SK-N-SH (cell line): ENCODE results near the gene PIP5K1C. TPM values are rescaled to one million over a fixed set of nuclear protein-coding genes. Genes with fewer than 3 reads are reported as not detected.

ENCODE experiments used
- CTCF ChIA-PET: fragments of 300-600, 350-600 bp; formaldehyde crosslinking; extraction: SDS; loops from one replicate; lab custom pipeline; 2021; lab: Yijun Ruan, JAX
- POLR2A ChIA-PET: fragments of 350-600 bp; sonication (Branson Sonifier 250); formaldehyde crosslinking; extraction: SDS; loops from one replicate; lab custom pipeline; 2020; ENCODE audit warnings: antibody characterized with exemption, inconsistent platforms; lab: Yijun Ruan, JAX
- DNase-seq: peaks from one replicate; pipeline ENCODE4 v3.0.0; 2012
- H2AFZ ChIP-seq: fragments of 200-600 bp; sonication (generic); 2 replicates; pipeline ENCODE4 v1.8.1; 2016; ENCODE audit warnings: antibody characterized with exemption, mild to moderate bottlenecking, low read depth
- H3F3A ChIP-seq: fragments of 200-600 bp; sonication (generic); replicated peaks from 2 replicates; pipeline ENCODE3; 2016; ENCODE audit warnings: antibody characterized with exemption, mild to moderate bottlenecking; ENCODE audit not compliant: insufficient read depth
- H3K27ac ChIP-seq, 2 experiments: fragments of 200-500 bp in 1 of 2; fragments of 200-600 bp in 1 of 2; sonication (Bioruptor generic) in 1 of 2; sonication (generic), shearing (Covaris generic) in 1 of 2; 2 replicates each; pipeline versions ENCODE4 v1.5.1 to v1.6.1; 2014 to 2016; ENCODE audit warnings: low read depth in 2 of 2, inconsistent platforms in 1 of 2, low read length in 1 of 2, mild to moderate bottlenecking in 1 of 2, mixed read lengths in 1 of 2
- H3K27me3 ChIP-seq: fragments of 200-600 bp; sonication (generic), shearing (Covaris generic); 2 replicates; pipeline ENCODE4 v1.6.1; 2016; ENCODE audit warnings: mixed run types; ENCODE audit not compliant: insufficient read depth
- H3K36me3 ChIP-seq, 2 experiments: fragments of 200-500 bp in 1 of 2; fragments of 200-600 bp in 1 of 2; sonication (Bioruptor generic) in 1 of 2; sonication (generic) in 1 of 2; replicated peaks in 1 of 2; 2 replicates each; pipeline versions ENCODE3 to v1.5.1; 2014 to 2016; ENCODE audit warnings: low read length in 1 of 2, mild to moderate bottlenecking in 1 of 2; ENCODE audit not compliant: insufficient read depth in 2 of 2, control insufficient read depth in 1 of 2
- H3K4me1 ChIP-seq, 2 experiments: fragments of 200-500 bp in 1 of 2; fragments of 200-600 bp in 1 of 2; sonication (Bioruptor generic) in 1 of 2; sonication (generic), shearing (Covaris generic) in 1 of 2; 2 replicates each; pipeline versions ENCODE4 v1.5.1 to v1.6.1; 2014 to 2016; ENCODE audit warnings: low read depth in 1 of 2, low read length in 1 of 2, mixed run types in 1 of 2; ENCODE audit not compliant: insufficient read depth in 2 of 2, control insufficient read depth in 1 of 2
- H3K4me2 ChIP-seq: fragments of 200-600 bp; sonication (generic), shearing (Covaris generic); 2 replicates; pipeline ENCODE4 v1.6.1; 2017; ENCODE audit warnings: mixed run types
- H3K4me3 ChIP-seq, 2 experiments: fragments of 200-500 bp in 1 of 2; fragments of 200-600 bp in 1 of 2; sonication (Bioruptor generic) in 1 of 2; sonication (generic), shearing (Covaris generic) in 1 of 2; 2 replicates each; pipeline versions ENCODE4 v1.5.1 to v1.8.1; 2014 to 2016; ENCODE audit warnings: low read depth in 2 of 2, inconsistent platforms in 1 of 2, low read length in 1 of 2, mild to moderate bottlenecking in 1 of 2, mixed read lengths in 1 of 2, moderate library complexity in 1 of 2
- H3K79me2 ChIP-seq: fragments of 200-600 bp; sonication (generic); 2 replicates; pipeline ENCODE4 v1.8.1; 2017; ENCODE audit warnings: mild to moderate bottlenecking; ENCODE audit not compliant: insufficient read depth
- H3K9ac ChIP-seq: fragments of 200-600 bp; sonication (generic); 2 replicates; pipeline ENCODE4 v1.6.1; 2017; ENCODE audit warnings: mixed run types
- H3K9me2 ChIP-seq: fragments of 200-600 bp; sonication (generic); 2 replicates; pipeline ENCODE4 v1.6.1; 2017; ENCODE audit warnings: mixed run types
- H3K9me3 ChIP-seq: fragments of 200-600 bp; sonication (generic); 2 replicates; pipeline ENCODE4 v1.6.1; 2017; ENCODE audit warnings: mixed run types, mild to moderate bottlenecking, moderate library complexity
- H4K20me1 ChIP-seq: fragments of 200-600 bp; sonication (generic); 2 replicates; pipeline ENCODE4 v1.6.1; 2017; ENCODE audit warnings: mild to moderate bottlenecking, mixed run types; ENCODE audit not compliant: insufficient read depth
- ELF1 ChIP-seq: IDR thresholded peaks from 2 replicates; pipeline ENCODE4 v1.4.0; 2012
- EZH2phosphoT487 ChIP-seq: fragments of 200-600 bp; sonication (generic); IDR thresholded peaks from 2 replicates; pipeline ENCODE4 v1.6.1; 2017; ENCODE audit warnings: low read depth, mixed run types, mild to moderate bottlenecking, antibody characterized with exemption, moderate library complexity, borderline replicate concordance
- FOXJ3 ChIP-seq: sonication (generic); formaldehyde crosslinking; IDR thresholded peaks from 2 replicates; pipeline ENCODE4 v1.5.1; 2020; ENCODE audit warnings: mild to moderate bottlenecking, missing genetic modification reagents
- FOXM1 ChIP-seq: IDR thresholded peaks from 2 replicates; pipeline ENCODE4 v1.4.0; 2012; ENCODE audit warnings: low read depth, mild to moderate bottlenecking
- GATA2 ChIP-seq: sonication (generic); formaldehyde crosslinking; IDR thresholded peaks from 2 replicates; pipeline ENCODE4 v1.5.0; 2020; ENCODE audit warnings: mild to moderate bottlenecking, missing genetic modification reagents
- JUND ChIP-seq: IDR thresholded peaks from 2 replicates; pipeline ENCODE4 v1.4.0; 2012
- MEF2A ChIP-seq: IDR thresholded peaks from 2 replicates; pipeline ENCODE4 v1.4.0; 2012; ENCODE audit warnings: low read depth, borderline replicate concordance
- NFIC ChIP-seq: IDR thresholded peaks from 2 replicates; pipeline ENCODE4 v1.4.0; 2012; ENCODE audit warnings: borderline replicate concordance
- NRF1 ChIP-seq: IDR thresholded peaks from 2 replicates; pipeline ENCODE4 v1.6.1; 2012; ENCODE audit warnings: low read depth, mild to moderate bottlenecking, low read length
- RFX5 ChIP-seq: IDR thresholded peaks from 2 replicates; pipeline ENCODE4 v1.6.1; 2012; ENCODE audit warnings: mild to moderate bottlenecking, improper control_type of control experiment, low read length
- RXRA ChIP-seq: IDR thresholded peaks from 2 replicates; pipeline ENCODE4 v1.4.0; 2012; ENCODE audit warnings: low read depth, mild to moderate bottlenecking, borderline replicate concordance
- SIN3A ChIP-seq: IDR thresholded peaks from 2 replicates; pipeline ENCODE4 v1.6.1; 2012; ENCODE audit warnings: low read depth, mild to moderate bottlenecking, low read length, moderate library complexity, borderline replicate concordance
- YY1 ChIP-seq: IDR thresholded peaks from 2 replicates; pipeline ENCODE4 v1.4.0; 2012; ENCODE audit warnings: low read depth, mild to moderate bottlenecking
- WGBS: methylation state at CpG from one replicate; pipeline ENCODE4 v1.1.6; 2017; ENCODE audit warnings: low lambda C conversion rate; 5-methylcytosine and 5-hydroxymethylcytosine counted together
- polyA plus RNA-seq, 3 experiments: library from polyadenylated mRNA; depleted of rRNA; stranded (reverse); fragments of >200 nt; gene quantifications; 2 replicates each; pipeline ENCODE4 v1.2.3, GENCODE V29; 2012
- TF ChIP-seq, protein P1 (sequence below): fragments of 200-600 bp; sonication (generic); IDR thresholded peaks from 2 replicates; pipeline ENCODE4 v1.6.1; 2017; ENCODE audit warnings: antibody characterized with exemption, mild to moderate bottlenecking, moderate library complexity
- TF ChIP-seq, protein P2 (sequence below): IDR thresholded peaks from 2 replicates; pipeline ENCODE4 v1.4.0; 2012; ENCODE audit warnings: low read depth, borderline replicate concordance
- TF ChIP-seq, protein P3 (sequence below): IDR thresholded peaks from 2 replicates; pipeline ENCODE4; 2012
- TF ChIP-seq, protein P4 (sequence below): IDR thresholded peaks from 2 replicates; pipeline ENCODE4 v1.6.1; 2012; ENCODE audit warnings: mild to moderate bottlenecking, low read depth, low read length, moderate library complexity

PIP5K1C gene
- polyA plus RNA-seq, 1 of the 3 experiments (the other 2 are of a cell fraction), result 12.3 TPM

DNA sequence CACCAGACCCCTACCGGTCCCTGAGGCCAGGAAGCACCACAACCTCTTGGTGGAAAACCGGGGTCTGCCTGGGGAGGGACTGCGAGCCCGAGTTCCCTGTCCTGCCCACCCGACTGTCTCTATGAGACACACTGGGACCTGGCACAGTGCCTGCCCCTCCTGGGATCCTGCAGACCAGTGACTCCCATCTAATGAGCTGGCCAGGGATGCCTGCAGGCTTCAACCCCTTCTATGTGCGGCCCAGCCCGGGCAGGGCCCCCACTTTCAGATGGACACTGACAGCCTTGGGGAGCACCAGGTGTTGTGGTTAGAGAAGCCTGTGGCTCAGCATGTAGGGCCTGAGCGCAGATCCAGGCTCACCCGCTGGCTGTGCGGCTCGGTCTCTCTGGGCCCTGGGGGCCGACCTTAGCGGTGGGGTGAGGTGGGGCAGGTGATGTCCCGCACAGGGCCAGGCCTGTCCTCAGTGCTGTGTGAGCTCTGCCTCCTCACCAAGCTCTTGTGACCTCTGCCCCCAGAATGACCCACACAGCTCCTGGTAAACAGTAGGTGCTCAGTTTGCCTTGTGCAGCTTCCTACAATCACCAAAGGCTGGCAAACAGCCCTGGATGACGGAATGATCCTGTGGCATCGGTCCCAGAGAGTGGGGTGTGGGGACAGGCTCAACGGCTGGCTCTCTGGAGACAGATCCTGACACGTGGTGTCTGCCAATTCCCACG, 55.8 kb downstream of the PIP5K1C start:
- Histone ChIP-seq H3F3A (no peaks in the 10 kb centered on the region), H3K4me3 (no peak overlapping the region)
- POLR2A ChIA-PET, result no interaction called here

DNA sequence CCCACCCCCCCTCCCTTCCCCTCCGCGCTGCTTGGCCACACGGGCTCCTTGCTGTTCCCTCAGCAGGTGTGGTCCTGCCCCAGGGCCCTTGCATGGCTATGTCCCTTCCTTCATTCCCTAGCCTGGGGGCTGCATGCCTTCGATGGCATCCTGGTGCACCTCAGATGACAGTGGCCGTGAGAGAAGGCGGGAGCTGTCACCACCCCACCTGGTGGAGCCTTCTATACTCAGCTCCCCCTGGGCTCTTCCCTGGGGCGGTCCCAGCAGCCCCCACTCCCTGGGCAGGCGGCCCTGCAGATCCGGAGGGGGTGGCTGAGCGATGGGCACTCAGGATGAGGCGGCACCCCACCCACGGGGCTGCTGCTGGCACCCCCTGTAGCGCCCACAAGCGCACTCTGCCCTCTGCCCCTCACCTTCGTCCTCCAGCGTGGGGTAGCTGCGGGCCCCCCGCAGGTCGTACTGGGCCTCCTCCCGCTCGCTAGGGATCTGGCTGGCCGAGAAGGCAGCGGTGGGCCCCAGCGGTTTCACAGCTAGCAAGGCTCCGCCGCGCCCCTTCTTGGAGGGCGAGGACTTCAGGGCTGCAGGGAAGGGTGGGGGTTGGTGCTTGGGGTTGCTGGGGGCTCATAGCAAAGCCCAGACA, 56.5 kb downstream of the PIP5K1C start:
- CTCF ChIA-PET, result interaction anchor here (0.9 to 1.3 kb wide), 3 partner anchors 11 to 75 kb away, joined by 3 to 4 read pairs (median 4); no protein-coding TSS in a partner anchor
- TF ChIP-seq JUND, result no peak
- TF ChIP-seq FOXM1, result no peak
- TF ChIP-seq, protein P1, sequence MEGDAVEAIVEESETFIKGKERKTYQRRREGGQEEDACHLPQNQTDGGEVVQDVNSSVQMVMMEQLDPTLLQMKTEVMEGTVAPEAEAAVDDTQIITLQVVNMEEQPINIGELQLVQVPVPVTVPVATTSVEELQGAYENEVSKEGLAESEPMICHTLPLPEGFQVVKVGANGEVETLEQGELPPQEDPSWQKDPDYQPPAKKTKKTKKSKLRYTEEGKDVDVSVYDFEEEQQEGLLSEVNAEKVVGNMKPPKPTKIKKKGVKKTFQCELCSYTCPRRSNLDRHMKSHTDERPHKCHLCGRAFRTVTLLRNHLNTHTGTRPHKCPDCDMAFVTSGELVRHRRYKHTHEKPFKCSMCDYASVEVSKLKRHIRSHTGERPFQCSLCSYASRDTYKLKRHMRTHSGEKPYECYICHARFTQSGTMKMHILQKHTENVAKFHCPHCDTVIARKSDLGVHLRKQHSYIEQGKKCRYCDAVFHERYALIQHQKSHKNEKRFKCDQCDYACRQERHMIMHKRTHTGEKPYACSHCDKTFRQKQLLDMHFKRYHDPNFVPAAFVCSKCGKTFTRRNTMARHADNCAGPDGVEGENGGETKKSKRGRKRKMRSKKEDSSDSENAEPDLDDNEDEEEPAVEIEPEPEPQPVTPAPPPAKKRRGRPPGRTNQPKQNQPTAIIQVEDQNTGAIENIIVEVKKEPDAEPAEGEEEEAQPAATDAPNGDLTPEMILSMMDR, result no peak
- TF ChIP-seq, protein P2, sequence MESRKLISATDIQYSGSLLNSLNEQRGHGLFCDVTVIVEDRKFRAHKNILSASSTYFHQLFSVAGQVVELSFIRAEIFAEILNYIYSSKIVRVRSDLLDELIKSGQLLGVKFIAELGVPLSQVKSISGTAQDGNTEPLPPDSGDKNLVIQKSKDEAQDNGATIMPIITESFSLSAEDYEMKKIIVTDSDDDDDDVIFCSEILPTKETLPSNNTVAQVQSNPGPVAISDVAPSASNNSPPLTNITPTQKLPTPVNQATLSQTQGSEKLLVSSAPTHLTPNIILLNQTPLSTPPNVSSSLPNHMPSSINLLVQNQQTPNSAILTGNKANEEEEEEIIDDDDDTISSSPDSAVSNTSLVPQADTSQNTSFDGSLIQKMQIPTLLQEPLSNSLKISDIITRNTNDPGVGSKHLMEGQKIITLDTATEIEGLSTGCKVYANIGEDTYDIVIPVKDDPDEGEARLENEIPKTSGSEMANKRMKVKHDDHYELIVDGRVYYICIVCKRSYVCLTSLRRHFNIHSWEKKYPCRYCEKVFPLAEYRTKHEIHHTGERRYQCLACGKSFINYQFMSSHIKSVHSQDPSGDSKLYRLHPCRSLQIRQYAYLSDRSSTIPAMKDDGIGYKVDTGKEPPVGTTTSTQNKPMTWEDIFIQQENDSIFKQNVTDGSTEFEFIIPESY, result no peak
- TF ChIP-seq, protein P3, sequence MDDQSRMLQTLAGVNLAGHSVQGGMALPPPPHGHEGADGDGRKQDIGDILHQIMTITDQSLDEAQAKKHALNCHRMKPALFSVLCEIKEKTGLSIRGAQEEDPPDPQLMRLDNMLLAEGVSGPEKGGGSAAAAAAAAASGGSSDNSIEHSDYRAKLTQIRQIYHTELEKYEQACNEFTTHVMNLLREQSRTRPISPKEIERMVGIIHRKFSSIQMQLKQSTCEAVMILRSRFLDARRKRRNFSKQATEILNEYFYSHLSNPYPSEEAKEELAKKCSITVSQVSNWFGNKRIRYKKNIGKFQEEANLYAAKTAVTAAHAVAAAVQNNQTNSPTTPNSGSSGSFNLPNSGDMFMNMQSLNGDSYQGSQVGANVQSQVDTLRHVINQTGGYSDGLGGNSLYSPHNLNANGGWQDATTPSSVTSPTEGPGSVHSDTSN, result no peak
- no peak for TF ChIP-seq NFIC

More for the DNA sequence above, 55.8 kb downstream of the PIP5K1C start:
- no peak overlapping the region for H3K9ac ChIP-seq
- H3K79me2 ChIP-seq, result no peaks in the 10 kb centered on the region
- 94% methylated on average over 3 of the region's 19 CpGs for whole genome bisulfite sequencing
- no peaks in the 10 kb centered on the region for H3K9me3 ChIP-seq
- no peaks in the 10 kb centered on the region for H3K9me2 ChIP-seq
- H4K20me1 ChIP-seq, result no peaks in the 10 kb centered on the region
- no peak overlapping the region for H2AFZ ChIP-seq
- TF ChIP-seq FOXJ3 (CRISPR knock-in tag) (no peak), NFIC (no peak), GATA2 (CRISPR knock-in tag) (no peak), RXRA (no peak), RFX5 (no peak), FOXM1 (no peak), YY1 (no peak), SIN3A (no peak), NRF1 (no peak), EZH2phosphoT487 (no peak), ELF1 (no peak), MEF2A (no peak)
- TF ChIP-seq, protein P4, sequence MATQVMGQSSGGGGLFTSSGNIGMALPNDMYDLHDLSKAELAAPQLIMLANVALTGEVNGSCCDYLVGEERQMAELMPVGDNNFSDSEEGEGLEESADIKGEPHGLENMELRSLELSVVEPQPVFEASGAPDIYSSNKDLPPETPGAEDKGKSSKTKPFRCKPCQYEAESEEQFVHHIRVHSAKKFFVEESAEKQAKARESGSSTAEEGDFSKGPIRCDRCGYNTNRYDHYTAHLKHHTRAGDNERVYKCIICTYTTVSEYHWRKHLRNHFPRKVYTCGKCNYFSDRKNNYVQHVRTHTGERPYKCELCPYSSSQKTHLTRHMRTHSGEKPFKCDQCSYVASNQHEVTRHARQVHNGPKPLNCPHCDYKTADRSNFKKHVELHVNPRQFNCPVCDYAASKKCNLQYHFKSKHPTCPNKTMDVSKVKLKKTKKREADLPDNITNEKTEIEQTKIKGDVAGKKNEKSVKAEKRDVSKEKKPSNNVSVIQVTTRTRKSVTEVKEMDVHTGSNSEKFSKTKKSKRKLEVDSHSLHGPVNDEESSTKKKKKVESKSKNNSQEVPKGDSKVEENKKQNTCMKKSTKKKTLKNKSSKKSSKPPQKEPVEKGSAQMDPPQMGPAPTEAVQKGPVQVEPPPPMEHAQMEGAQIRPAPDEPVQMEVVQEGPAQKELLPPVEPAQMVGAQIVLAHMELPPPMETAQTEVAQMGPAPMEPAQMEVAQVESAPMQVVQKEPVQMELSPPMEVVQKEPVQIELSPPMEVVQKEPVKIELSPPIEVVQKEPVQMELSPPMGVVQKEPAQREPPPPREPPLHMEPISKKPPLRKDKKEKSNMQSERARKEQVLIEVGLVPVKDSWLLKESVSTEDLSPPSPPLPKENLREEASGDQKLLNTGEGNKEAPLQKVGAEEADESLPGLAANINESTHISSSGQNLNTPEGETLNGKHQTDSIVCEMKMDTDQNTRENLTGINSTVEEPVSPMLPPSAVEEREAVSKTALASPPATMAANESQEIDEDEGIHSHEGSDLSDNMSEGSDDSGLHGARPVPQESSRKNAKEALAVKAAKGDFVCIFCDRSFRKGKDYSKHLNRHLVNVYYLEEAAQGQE, result no peak
- no peaks in the 10 kb centered on the region for H3K27me3 ChIP-seq
- H3K4me1 ChIP-seq, result no peaks in the 10 kb centered on the region
- H3K4me2 ChIP-seq, result no peak overlapping the region
- no peak for DNase-seq
- peaks cover 0 to 13% of the 10 kb centered on the region in 2 experiments for H3K36me3 ChIP-seq
- CTCF ChIA-PET, result interaction anchor here (0.9 to 1.3 kb wide), 3 partner anchors 12 to 74 kb away, joined by 3 to 4 read pairs (median 4); no protein-coding TSS in a partner anchor
- no peak overlapping the region for H3K27ac ChIP-seq

More for the DNA sequence above, 56.5 kb downstream of the PIP5K1C start:
- H3K27me3 ChIP-seq, result no peaks in the 10 kb centered on the region
- POLR2A ChIA-PET, result no interaction called here
- H3K4me3 ChIP-seq, result no peak overlapping the region
- no peaks in the 10 kb centered on the region for H4K20me1 ChIP-seq
- H3K36me3 ChIP-seq, result peaks cover 0 to 14% of the 10 kb centered on the region in 2 experiments
- no peaks in the 10 kb centered on the region for H3K9me2 ChIP-seq
- no peak overlapping the region for H2AFZ ChIP-seq
- H3K27ac ChIP-seq, result no peak overlapping the region
- DNase-seq, result no peak
- H3K9ac ChIP-seq, result no peak overlapping the region
- no peaks in the 10 kb centered on the region for H3K4me1 ChIP-seq
- no peaks in the 10 kb centered on the region for H3F3A ChIP-seq
- H3K4me2 ChIP-seq, result no peak overlapping the region
- WGBS, result 95% methylated on average over 19 of the region's 28 CpGs
- no peaks in the 10 kb centered on the region for H3K9me3 ChIP-seq
- H3K79me2 ChIP-seq, result no peaks in the 10 kb centered on the region
